Spleen (tissue), 7 donors: ENCODE data around the gene QSOX1.

Experiments used
- POLR2A ChIP-seq, 3 donors: fragments of 450-650 bp; IDR thresholded peaks; one replicate each; pipeline ENCODE4 v1.5.1; 2017; ENCODE audit warnings: antibody characterized with exemption in 3 of 3, mild to moderate bottlenecking in 1 of 3
- POLR2AphosphoS5 ChIP-seq, 3 donors: sonication (generic); formaldehyde crosslinking; IDR thresholded peaks; one replicate each; pipeline ENCODE4 v1.5.1; 2017; ENCODE audit warnings: antibody characterized with exemption in 3 of 3
- TF ChIP-seq, protein P1 (sequence below), 11 experiments: fragments of 200-600 bp in 7 of 11; fragments of 450-650 bp in 4 of 11; sonication (generic) in 4 of 11; IDR thresholded peaks in 8 of 11; conservative IDR thresholded peaks in 3 of 11; 1 replicate in 7 of 11; 2 replicates in 4 of 11; pipeline versions ENCODE4 v1.4.0 to v1.8.0; 2016 to 2021; ENCODE audit warnings: antibody characterized with exemption in 11 of 11, inconsistent platforms in 4 of 11, mild to moderate bottlenecking in 1 of 11
- donor health status: DM: no; HTN: no; CAD: no; lungs with moderate emphysema.
- donor health status: DM: no; HTN: no; CAD: no.
- donor health status: DM: no; HTN: no; CAD: no.

- no peak for TF ChIP-seq POLR2A (IDR thresholded peaks at IDR 0.05)
- TF ChIP-seq, protein P1, sequence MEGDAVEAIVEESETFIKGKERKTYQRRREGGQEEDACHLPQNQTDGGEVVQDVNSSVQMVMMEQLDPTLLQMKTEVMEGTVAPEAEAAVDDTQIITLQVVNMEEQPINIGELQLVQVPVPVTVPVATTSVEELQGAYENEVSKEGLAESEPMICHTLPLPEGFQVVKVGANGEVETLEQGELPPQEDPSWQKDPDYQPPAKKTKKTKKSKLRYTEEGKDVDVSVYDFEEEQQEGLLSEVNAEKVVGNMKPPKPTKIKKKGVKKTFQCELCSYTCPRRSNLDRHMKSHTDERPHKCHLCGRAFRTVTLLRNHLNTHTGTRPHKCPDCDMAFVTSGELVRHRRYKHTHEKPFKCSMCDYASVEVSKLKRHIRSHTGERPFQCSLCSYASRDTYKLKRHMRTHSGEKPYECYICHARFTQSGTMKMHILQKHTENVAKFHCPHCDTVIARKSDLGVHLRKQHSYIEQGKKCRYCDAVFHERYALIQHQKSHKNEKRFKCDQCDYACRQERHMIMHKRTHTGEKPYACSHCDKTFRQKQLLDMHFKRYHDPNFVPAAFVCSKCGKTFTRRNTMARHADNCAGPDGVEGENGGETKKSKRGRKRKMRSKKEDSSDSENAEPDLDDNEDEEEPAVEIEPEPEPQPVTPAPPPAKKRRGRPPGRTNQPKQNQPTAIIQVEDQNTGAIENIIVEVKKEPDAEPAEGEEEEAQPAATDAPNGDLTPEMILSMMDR (IDR thresholded peaks at IDR 0.05 in 8 of 11, conservative IDR thresholded peaks at IDR 0.05 in 3 of 11), result no peak
- no peak for TF ChIP-seq POLR2AphosphoS5 (IDR thresholded peaks at IDR 0.05)
Observed at GRCh38 chr1:180210008-180210620, 55.4 kb downstream of the QSOX1 start.
